Hepatocyte (in vitro differentiated cells): Measurements from ENCODE around the gene ZFYVE28. TPM values are rescaled to one million over a fixed set of nuclear protein-coding genes. Genes with fewer than 3 reads are reported as not detected.

Experiments used
- DNase-seq: peaks from one replicate; pipeline ENCODE4 v3.0.0-alpha.2; 2016; ENCODE audit warnings: low spot score
- H2AFZ ChIP-seq: fragments of 200-600 bp; sonication (generic); 2 replicates; pipeline ENCODE4 v1.6.0; 2016; ENCODE audit warnings: antibody characterized with exemption, mild to moderate bottlenecking
- H3K27ac ChIP-seq: fragments of 200-600 bp; sonication (generic); 2 replicates; pipeline ENCODE4 v1.5.1; 2016; ENCODE audit warnings: mild to moderate bottlenecking
- H3K27me3 ChIP-seq: fragments of 200-600 bp; sonication (generic); 2 replicates; pipeline ENCODE4 v1.6.1; 2016
- H3K36me3 ChIP-seq: fragments of 200-600 bp; sonication (generic); replicated peaks from 2 replicates; pipeline ENCODE4 v1.5.1; 2016; ENCODE audit warnings: low read depth; ENCODE audit not compliant: insufficient read depth
- H3K4me1 ChIP-seq: fragments of 200-600 bp; sonication (generic); 2 replicates; pipeline ENCODE4 v1.5.1; 2016; ENCODE audit warnings: mild to moderate bottlenecking, moderate library complexity; ENCODE audit not compliant: insufficient read depth
- H3K4me2 ChIP-seq: fragments of 200-600 bp; sonication (generic); 2 replicates; pipeline ENCODE4 v1.6.0; 2016
- H3K4me3 ChIP-seq: fragments of 200-600 bp; sonication (generic); 2 replicates; pipeline ENCODE4 v1.5.1; 2016; ENCODE audit warnings: mild to moderate bottlenecking
- H3K79me2 ChIP-seq: fragments of 200-600 bp; sonication (generic); 2 replicates; pipeline ENCODE4 v1.6.0; 2017; ENCODE audit warnings: mild to moderate bottlenecking
- H3K9me2 ChIP-seq: fragments of 200-600 bp; sonication (generic); replicated peaks from 2 replicates; pipeline ENCODE4 v1.6.0; 2017; ENCODE audit warnings: mild to moderate bottlenecking; ENCODE audit not compliant: insufficient read depth
- H3K9me3 ChIP-seq: fragments of 200-600 bp; sonication (generic); 2 replicates; pipeline ENCODE4 v1.5.1; 2016; ENCODE audit warnings: low read depth, mild to moderate bottlenecking
- H4K20me1 ChIP-seq: fragments of 200-600 bp; sonication (generic); 2 replicates; pipeline ENCODE4 v1.6.0; 2016; ENCODE audit warnings: mild to moderate bottlenecking; ENCODE audit not compliant: insufficient read depth, poor library complexity, severe bottlenecking
- CTCF ChIP-seq: fragments of 200-600 bp; sonication (generic); IDR thresholded peaks from 2 replicates; pipeline ENCODE4 v1.5.1; 2016; ENCODE audit warnings: antibody characterized with exemption, mild to moderate bottlenecking; ENCODE audit not compliant: poor library complexity
- EZH2 ChIP-seq: fragments of 200-600 bp; sonication (generic); IDR thresholded peaks from 2 replicates; pipeline ENCODE4 v1.6.1; 2016; ENCODE audit warnings: antibody characterized with exemption, mild to moderate bottlenecking, borderline replicate concordance
- EZH2phosphoT487 ChIP-seq: fragments of 200-600 bp; sonication (generic); IDR thresholded peaks from one replicate; pipeline ENCODE4 v1.6.1; 2018; ENCODE audit warnings: antibody characterized with exemption, mild to moderate bottlenecking, low read depth, moderate library complexity; ENCODE audit not compliant: unreplicated experiment, severe bottlenecking
- WGBS: methylation state at CpG from one replicate; pipeline ENCODE4 v1.1.6; 2016; ENCODE audit warnings: low lambda C conversion rate; ENCODE audit errors: missing lambda C conversion rate; 5-methylcytosine and 5-hydroxymethylcytosine counted together
- polyA plus RNA-seq: library from polyadenylated mRNA; unstranded; fragments of >200 nt; fragmentation: Nextera tagmentation; extraction: Ambion mirVana; gene quantifications from 2 replicates; pipeline ENCODE4 v1.2.1, GENCODE V29; 2016
- total RNA-seq: library from RNA; depleted of rRNA; stranded (reverse); fragments of >200 nt; gene quantifications from 2 replicates; pipeline ENCODE4 v1.2.3, GENCODE V29; 2014

Gene ZFYVE28
- total and polyA plus RNA-seq, 2 experiments from 2014 or later = 2.2 to 3.4 TPM

GRCh38 chr4:2321279-2322196 is 96.9 kb downstream of the ZFYVE28 start:
- Histone ChIP-seq H3K9me2 (no peaks in the 10 kb centered on the region), H2AFZ (no peak overlapping the region), H3K4me3 (no peak overlapping the region), H3K9me3 (no peaks in the 10 kb centered on the region), H3K79me2 (no peaks in the 10 kb centered on the region), H3K27me3 (no peaks in the 10 kb centered on the region), H3K36me3 (no peaks in the 10 kb centered on the region), H3K27ac (no peak overlapping the region), H3K4me2 (no peak overlapping the region), H4K20me1 (no peaks in the 10 kb centered on the region), H3K4me1 (peaks cover 3% of the 10 kb centered on the region)
- 88% methylated on average over 22 of the region's 22 CpGs for WGBS
- TF ChIP-seq EZH2phosphoT487 = no peak
- no peak for TF ChIP-seq EZH2
- no peak for TF ChIP-seq CTCF
- no peak for DNase-seq

- no peaks in the 10 kb centered on the region for H3K9me3 ChIP-seq
- H3K9me2 ChIP-seq = no peaks in the 10 kb centered on the region
- H3K27me3 ChIP-seq = no peaks in the 10 kb centered on the region
- H3K36me3 ChIP-seq = no peaks in the 10 kb centered on the region
- H3K79me2 ChIP-seq = no peaks in the 10 kb centered on the region
- H4K20me1 ChIP-seq = no peaks in the 10 kb centered on the region
- no peak overlapping the region for H3K4me2 ChIP-seq
- H2AFZ ChIP-seq = no peak overlapping the region
- H3K4me1 ChIP-seq = peaks cover 3% of the 10 kb centered on the region
- no peak for DNase-seq
- TF ChIP-seq EZH2 (no peak), EZH2phosphoT487 (no peak), CTCF (no peak)
- H3K27ac ChIP-seq = no peak overlapping the region
- WGBS = 96% methylated on average over 9 of the region's 11 CpGs
- H3K4me3 ChIP-seq = no peak overlapping the region
Measured at GRCh38 chr4:2320746-2321145, 97.7 kb downstream of the ZFYVE28 start.

- Histone ChIP-seq H3K36me3 (no peaks in the 10 kb centered on the region), H2AFZ (no peak overlapping the region), H3K4me2 (no peak overlapping the region), H3K27ac (no peak overlapping the region), H3K79me2 (no peaks in the 10 kb centered on the region), H3K4me1 (peaks cover 3% of the 10 kb centered on the region), H3K4me3 (no peak overlapping the region), H4K20me1 (no peaks in the 10 kb centered on the region), H3K9me2 (no peaks in the 10 kb centered on the region), H3K27me3 (no peaks in the 10 kb centered on the region), H3K9me3 (no peaks in the 10 kb centered on the region)
- WGBS = 82% methylated on average over 18 of the region's 18 CpGs
- TF ChIP-seq EZH2phosphoT487 (no peak), EZH2 (no peak), CTCF (no peak)
- no peak for DNase-seq
Measured at GRCh38 chr4:2320152-2320551, 98.3 kb downstream of the ZFYVE28 start.
